ENCODE results near the gene FOXC1.

The FOXC1 gene

GRCh38 chr6:1612974-1613306 is 3.2 kb downstream of the FOXC1 start:
- DNase-seq, result no peak

- DNase-seq, result no peak
Observed at GRCh38 chr6:1613346-1613687, 3.6 kb downstream of the FOXC1 start.

- DNase-seq, result no peak
Observed at GRCh38 chr6:1613688-1614447, 4.2 kb downstream of the FOXC1 start.

GRCh38 chr6:1614448-1615150 is 4.9 kb downstream of the FOXC1 start:
- no peak for DNase-seq

GRCh38 chr6:1615151-1615852 is 5.6 kb downstream of the FOXC1 start:
- no peak for DNase-seq

- no peak for DNase-seq
Observed at GRCh38 chr6:1615853-1616420, 6.2 kb downstream of the FOXC1 start.

- DNase-seq, result no peak
Observed at GRCh38 chr6:1616701-1617463, 7.2 kb downstream of the FOXC1 start.

GRCh38 chr6:1617466-1618310 is 8.0 kb downstream of the FOXC1 start:
- no peak for DNase-seq

GRCh38 chr6:1618311-1619097 is 8.8 kb downstream of the FOXC1 start:
- DNase-seq, result no peak

- DNase-seq, result no peak
Observed at GRCh38 chr6:1619098-1619672, 9.5 kb downstream of the FOXC1 start.

GRCh38 chr6:1619673-1620503 is 10.2 kb downstream of the FOXC1 start:
- DNase-seq, result no peak

- no peak for DNase-seq
Observed at GRCh38 chr6:1620504-1621069, 10.9 kb downstream of the FOXC1 start.

- DNase-seq, result no peak
Observed at GRCh38 chr6:1621070-1621701, 11.5 kb downstream of the FOXC1 start.

GRCh38 chr6:1622220-1622850 is 12.6 kb downstream of the FOXC1 start:
- no peak for DNase-seq

GRCh38 chr6:1622851-1623768 is 13.4 kb downstream of the FOXC1 start:
- no peak for DNase-seq

GRCh38 chr6:1623769-1624057 is 14.0 kb downstream of the FOXC1 start:
- DNase-seq, result no peak

GRCh38 chr6:1624058-1624850 is 14.5 kb downstream of the FOXC1 start:
- no peak for DNase-seq
